Activated naive CD4-positive, alpha-beta T cell treated with Interleukin-2 at 50 U/mL for 16 hours (primary cell): ENCODE data around the gene OR2T11.
"Not testable (repeated sequence)": the region's sequence is repeated elsewhere in the genome, so short reads cannot be mapped to it uniquely, and the experiment has no call there.

Source experiments
- DNase-seq: peaks from one replicate; pipeline ENCODE4 v3.0.0-alpha.2; 2020

Gene OR2T11, protein sequence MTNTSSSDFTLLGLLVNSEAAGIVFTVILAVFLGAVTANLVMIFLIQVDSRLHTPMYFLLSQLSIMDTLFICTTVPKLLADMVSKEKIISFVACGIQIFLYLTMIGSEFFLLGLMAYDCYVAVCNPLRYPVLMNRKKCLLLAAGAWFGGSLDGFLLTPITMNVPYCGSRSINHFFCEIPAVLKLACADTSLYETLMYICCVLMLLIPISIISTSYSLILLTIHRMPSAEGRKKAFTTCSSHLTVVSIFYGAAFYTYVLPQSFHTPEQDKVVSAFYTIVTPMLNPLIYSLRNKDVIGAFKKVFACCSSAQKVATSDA

DNA sequence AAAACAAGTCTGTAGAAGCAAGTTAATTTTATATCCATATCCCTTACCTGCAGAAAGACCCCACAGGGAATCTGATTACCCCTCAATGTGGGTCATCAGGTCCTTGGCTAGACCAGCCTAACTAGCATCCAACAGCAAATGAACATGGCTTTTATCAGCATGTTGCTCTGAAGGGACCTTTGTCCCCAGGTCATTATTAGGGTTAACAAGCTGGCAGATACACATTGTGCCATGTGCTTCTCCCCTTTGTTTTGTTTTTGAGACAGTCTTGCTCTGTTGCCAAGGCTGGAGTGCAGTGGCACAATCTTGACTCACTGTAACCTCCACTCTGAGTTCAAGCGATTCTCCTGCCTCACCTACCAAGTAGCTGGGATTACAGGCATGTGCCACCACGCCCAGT, at the start of gene OR2T11:
TSS of gene OR2T11 (minus strand) at position 101 of the 400 bp plus-strand sequence. CDS start 7,963 bp downstream, outside the sequence.
- DNase-seq = not testable (repeated sequence)

DNA sequence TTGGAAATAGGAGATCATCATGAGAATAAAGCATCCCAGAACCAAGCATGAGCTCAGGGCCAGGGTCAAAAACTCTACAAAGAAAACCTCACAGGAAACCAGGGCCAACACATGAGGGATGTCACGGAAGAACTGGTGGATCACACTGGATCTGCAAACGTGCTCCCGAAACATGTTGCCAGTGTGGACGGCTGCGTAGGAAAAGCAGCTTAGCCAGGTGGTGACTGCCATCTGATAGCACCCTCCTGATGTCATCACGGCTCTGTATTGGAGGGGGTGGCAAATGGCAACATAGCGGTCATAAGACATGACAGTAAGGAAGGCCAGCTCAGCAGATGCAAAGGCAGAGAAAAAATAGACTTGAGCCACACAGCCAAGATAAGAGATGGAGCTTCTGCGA, 46.8 kb upstream of the OR2T11 start:
- no peak for DNase-seq

DNA sequence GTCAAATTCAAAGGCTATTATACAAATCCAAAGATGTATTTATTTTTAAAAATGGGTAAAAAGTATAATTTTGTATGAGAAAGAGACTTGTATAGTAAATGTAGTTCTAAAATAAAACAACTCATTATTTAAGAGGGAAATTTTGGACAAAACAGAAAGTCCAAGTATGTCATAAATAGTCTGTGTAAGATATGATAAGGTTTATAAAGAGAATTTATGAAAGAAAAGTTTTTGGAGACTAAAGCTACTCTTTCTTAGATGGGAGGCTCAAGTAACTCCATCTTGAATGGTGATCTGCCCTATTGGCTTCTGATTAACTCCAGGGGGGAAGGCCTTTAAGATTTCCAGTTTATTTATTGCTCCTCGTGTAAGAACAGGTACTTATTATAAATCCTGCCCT, 35.1 kb upstream of the OR2T11 start:
- no peak for DNase-seq

DNA sequence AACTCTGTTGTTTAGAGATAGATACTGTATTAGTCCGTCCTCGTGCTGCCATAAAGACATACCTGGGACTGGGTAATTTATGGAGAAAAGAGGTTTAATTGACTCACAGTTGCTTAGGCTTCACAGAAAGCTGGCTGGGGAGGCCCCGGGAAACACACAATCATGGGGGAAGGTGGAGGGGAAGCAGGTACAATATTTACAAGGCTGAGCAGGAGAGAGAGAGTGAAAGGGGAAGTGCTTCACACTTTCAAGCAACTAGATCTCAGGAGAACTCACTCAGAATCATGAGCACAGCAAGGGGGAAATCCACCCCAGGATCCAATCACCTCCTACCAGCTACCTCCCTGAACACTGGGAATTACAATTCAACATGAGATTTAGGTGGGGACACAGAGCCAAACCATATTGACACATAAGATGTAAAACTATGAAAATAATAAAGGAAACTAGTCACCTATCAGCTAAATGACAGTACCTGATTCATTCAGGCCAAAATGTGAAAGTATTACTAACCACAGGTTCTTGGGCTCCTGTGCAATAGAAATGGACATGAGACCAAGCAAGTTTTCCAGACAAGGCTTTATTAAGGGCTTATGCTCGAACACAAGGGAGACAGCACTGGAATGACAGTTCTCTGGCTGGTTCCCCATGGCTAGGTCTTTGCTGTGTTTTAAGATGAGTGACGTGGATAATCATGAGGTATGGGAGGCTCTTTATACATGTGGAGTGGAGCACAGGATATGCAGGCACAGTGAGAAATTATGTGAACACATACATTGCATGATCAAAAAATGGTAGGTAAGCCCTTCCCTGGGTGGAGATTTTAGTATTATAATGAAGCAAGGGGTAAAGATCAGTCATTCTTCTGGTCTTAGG, 28.8 kb upstream of the OR2T11 start:
- DNase-seq = not testable (repeated sequence)

DNA sequence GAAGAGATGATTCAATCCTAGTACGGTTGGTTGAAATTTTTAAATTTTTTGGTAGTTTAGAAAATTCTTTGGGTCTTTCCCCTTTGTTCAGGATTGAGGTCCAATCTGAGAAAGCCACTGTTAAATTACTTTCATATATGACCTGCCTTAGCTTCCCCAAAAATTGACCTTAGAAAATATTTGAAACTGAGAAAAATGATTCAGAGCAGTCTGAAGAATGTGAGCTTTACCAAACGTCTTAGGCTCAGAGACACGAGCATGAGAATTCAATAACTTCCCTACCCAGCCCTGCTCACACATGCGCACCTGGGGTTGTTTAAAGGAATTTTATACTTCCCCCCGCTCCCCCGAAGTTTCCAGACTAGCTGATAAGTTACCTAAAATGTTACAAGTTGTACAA, 21.9 kb upstream of the OR2T11 start:
- not testable (repeated sequence) for DNase-seq

DNA sequence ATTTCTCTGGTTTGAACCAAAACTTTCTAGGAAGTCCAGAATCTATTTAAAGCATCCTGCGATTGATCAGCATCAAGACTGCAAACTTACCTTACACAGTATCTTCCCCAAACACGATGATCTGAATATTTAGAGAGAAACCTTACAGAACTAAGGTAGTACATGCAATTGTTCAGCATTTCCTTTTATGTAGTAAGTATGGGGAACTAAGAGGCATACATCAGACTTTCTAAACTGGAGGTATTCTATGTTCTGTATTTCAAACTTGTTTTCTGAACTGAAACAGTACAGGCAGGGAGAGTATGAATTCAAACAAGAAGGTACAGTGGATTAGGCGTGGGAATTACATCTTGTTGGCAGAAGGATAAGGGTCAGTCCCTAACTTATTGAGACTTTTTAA, 20.5 kb upstream of the OR2T11 start, which contains the start of gene OR2T27:
TSS of gene OR2T27 (minus strand) at position 175 of the 400 bp plus-strand sequence. CDS start 4,644 bp downstream, outside the sequence.
- DNase-seq = not testable (repeated sequence)

DNA sequence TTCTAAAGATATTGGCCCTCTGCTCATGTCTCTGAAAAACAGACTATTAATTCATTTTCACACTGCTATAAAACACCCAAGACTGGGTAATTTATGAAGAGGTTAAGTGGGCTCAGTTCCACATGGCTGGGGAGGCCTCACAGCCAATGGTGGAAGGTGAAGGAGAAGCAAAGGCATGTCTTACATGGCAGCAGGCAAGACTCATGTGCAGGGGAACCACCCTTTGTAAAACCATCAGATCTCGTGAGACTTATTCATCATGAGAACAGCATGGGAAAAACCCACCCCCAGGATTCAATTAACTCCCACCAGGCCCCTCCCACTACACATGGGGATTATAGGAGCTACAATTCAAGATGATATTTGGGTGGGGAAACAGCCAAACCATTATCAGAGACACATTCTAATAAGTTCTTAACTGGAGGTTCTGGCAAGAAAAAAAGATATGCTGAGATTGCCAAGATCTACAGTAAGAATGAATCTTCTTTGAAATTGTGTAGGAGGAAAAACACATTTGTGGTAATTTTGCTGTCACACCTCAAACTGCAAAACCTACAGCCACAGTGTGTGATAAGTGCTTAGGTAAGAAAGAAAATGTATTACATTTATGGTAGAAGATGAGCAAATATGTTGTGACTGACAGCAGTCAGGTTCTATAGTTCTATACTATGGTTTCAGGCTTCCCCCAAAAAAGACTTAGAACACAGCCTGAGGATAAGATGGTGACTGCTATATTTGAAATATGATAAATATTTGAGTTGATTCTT, 14.1 kb upstream of the OR2T11 start:
- not testable (repeated sequence) for DNase-seq

DNA sequence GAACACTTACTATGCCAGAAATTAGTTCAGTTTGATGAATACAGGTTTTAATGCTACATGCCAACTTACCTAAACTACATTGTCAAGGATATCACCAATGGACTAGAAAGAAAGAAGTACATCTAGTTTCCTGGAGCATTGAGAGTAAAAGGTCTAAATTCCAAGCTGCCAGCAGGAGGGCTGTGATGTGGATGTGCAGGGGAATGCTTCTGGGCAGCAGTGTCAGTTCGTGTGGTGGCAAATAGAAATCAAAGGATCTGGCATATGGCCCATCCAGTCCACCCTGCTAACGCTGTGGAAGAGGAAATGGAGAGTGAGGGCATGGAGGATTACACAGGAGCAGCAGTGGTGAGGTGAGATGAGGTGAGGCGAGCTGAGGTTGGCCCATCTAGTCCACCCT, 10.3 kb upstream of the OR2T11 start, which contains the start of gene OR2T35:
TSS of gene OR2T35 (minus strand) at position 101 of the 400 bp plus-strand sequence. CDS start 6,020 bp downstream, outside the sequence.
- not testable (repeated sequence) for DNase-seq

DNA sequence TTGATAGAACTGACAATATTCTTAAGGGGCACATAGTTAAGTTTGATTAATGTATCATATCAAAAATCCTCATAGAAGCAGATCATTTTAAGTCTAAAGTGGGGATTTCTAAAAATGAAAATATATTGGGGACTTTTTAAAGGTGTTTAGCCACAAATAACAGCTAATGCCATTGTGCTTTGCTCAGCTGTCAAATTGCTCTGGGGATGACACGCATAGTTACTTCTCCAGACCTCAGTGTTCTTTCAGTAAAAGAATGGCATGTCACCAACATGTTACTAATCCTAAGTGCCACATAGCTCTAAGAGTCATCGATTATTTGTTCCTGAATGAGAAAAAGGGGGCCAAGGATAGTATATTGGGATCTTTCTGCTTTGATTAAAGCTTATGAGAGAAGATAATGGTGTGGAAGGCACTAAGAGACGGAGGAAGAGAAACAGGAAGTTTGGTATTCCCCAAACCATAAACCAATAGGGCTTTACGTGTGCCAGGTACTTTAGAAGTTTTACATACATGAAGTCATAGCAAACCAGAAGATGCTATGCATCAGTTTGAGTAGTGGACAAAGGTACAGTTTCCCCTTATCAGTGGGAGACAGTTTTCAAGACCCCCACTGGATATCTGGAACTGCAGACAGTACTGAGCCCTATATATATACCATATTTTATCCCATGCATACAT, 8.2 kb upstream of the OR2T11 start:
- DNase-seq = not testable (repeated sequence)

DNA sequence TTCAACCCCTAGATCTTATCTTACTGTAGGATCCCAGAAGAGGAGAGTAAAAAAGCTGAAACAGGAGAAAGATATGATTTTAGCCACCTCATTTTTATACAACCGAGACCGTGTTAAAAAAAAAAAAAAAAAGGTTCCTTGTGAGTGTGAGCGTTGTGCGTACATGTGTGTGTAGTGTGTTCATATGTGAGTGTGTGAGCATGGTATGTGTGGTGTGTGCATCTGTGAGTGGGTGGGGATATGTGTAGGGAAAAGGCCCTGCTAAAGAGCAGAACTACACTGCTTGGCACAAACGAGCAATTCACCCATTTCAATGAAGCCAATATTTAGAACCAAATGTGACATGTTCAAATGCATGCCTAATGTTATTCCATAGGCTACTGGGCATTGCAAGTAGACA, 6.7 kb upstream of the OR2T11 start:
- DNase-seq = not testable (repeated sequence)

DNA sequence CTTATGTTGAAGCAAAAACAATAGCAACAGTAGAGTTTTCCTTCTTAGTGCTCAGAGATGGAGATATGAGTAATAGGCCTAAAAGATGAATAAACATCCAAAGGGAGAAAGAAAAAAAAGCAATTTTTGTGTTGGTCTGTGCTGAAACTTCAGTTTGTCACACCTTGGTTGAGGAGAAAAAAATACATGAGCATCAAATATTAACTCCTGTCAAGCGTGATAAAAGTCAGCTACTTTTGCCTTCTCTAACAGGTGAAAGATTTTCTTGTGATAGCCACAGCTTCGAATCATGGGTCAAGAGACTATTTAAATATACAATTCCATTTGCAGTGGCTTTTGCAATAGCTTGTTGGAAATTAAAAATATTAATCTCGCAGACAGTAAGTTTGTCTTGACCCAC, 6.0 kb upstream of the OR2T11 start:
- not testable (repeated sequence) for DNase-seq

DNA sequence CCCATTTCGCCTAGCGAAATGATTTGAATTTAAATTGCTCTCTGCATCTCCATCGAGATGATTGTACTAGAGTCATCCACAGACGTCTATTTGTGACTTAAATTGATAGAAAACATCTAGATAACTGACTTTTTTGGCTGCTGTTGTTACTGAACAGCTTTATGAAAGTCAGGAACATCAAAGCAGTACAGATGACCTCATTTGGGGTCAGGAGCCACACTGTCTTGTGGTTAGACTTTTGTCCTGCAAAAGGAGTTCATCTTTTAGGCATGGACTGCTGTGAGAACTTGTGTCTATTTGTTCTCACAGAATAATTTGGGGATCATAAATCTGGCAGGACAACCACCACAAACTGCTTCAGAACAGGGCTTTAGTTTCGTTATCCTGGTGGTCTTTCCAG, 4.8 kb upstream of the OR2T11 start:
- not testable (repeated sequence) for DNase-seq

DNA sequence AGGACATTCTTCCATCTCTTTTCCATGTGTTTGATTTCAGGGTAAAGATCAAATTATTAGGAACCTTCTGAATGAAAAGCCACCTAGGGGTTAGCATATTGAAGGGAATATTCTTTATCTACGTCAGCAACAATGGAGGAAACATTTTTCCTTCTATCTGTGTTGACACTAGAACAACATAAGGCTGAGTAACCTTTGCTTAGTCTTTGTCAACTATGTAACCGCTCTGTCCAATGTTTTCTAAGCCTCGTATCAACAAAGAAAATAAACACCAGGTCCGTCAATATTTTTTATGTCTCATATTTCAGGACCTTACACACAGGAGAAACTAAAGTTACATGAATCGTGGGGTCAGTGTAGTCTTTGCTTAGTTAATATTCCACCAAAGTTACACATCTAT, 1.7 kb upstream of the OR2T11 start:
- DNase-seq = not testable (repeated sequence)

DNA sequence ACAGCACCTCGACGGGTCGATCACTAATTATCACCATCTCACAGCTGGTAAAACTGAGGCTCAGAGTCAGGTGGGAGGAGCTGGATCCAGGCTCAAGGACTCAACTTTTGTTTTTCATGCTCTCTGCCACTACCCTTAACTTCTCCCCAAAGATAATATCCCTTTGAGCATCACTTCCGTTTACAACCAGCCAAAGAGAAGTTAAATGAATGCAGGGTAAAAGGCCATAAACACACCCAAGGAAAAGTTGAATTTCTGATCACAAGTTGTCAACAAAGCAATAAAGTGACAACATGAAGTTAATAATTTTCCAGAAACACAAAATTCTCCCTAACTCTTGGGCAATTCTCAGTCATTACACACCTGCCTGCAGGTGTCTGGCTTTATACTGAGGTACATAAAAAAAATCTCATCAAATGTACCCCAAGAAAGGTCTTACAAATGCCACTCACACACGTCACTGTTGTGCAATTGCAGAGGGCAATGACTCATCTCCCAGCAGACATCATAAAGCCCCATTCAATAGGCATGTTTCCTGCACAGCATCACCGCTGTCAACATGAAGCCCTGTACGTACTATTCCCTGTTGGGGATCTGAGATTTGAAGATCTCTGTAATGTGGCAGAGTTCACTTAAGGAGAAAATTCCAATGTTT, 3.4 kb downstream of the OR2T11 start:
- no peak for DNase-seq

DNA sequence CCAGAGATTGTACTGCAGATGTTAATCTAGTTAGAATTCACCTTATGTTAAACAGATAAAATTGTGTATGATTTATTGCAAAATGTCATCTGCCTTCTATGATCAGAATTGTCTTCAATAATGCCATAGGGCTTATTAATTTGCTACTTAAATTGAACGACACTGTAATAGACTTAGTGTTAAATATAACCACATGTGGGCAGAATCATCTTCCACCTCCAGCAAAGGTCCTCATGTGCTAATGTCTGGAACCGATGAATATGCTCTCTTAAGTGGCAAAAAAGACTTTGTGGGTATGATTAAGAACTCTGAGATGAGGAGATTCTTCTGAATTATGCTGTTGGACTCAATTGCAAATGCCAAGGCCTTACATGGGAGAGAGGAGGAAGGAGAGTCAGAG, 4.3 kb downstream of the OR2T11 start:
- DNase-seq = no peak

DNA sequence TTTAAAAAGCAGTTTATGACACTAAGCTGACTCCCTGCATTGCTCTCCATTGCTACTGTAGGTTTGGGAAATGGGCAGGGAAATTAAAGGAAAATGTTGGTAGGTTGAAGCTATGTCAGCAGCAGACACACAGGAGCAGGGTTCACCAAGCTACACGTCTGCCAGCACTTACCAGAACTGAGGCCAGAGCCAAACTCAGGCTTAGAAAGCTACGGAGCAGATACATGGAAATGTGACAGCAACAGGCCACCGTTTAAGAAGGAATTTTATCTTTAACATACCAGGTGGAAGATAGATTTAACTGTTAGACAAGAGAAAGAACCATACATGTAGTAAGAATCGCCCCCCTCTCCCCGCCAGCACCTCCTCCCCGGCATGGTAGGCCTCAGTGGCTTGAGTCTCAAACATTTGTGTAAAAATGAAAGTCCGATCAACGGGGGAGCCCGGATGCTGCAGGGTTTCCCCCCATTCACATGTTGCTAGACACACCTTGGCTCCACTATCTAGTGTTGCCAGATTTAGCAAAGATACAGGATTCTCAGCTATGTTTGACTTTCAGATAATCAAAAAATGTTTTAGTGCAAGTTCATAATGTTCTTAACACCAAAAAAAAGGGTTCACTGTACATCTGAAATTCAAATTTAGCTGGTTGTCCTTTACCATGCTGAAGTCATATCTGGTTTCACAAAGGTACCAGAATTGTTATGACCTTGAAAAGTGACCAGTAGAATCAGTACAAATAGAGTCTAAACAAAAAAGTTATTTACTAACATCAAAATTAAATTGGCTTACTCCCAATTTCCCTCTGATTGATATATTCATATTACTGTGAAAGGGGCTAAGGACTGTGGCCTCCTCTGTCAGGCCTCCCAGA, 6.7 kb downstream of the OR2T11 start:
- DNase-seq = no peak

DNA sequence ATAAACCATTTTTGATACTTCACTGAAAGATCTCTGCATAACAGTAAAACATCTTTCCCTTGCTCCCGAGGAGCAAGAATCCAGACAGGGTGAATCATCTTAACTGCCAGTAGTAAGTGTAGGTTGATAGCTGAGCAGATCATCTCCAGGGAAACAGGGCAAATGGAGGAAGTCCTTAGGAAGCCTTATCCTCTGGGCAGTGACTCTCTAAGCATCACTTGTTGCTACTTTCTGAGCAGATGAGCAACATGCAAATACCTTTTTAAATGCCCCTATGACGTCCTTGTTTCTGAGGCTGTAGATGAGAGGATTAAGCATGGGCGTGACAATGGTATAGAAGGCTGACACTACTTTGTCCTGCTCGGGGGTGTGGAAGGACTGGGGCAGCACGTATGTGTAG, 8.9 kb downstream of the OR2T11 start:
- no peak for DNase-seq

DNA sequence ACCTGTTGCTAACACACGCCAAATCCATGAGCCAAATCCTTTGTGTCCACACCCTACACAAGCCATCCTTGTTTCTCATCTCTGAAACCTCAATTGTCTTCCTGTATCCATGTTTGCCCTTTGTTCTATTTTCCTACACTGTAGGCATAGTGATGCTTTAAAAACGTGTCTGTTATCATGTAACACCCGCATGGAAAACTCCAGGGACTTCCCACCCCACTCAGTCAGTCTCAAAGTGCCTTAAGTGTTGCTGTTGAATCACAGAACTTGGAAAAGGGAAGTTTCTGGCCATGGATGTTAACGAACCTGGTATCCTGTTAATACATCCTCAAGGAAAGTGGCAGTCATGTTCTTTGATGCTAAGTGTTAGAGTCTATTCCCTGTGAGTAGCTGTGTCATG, 9.7 kb downstream of the OR2T11 start:
- no peak for DNase-seq

DNA sequence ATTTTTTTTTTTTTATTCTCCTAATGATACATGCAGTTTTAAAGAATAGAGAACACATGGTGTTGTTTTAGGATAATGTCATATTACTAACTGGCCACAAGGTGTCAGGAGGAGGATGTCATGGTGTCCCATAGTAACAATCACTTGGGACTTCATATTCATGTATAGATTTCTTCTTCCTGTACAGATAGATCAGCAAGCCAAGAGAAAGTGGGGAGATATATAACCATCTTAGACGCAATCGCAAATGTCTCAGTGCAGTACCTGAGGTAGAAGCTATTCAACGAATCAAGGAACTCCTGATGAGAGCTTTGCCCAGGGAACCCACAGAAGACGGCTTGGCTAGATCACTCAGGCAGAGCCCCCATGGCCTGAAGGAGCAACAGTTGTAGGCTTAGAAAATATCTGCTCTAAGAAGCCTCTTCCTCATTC, 12.3 kb downstream of the OR2T11 start:
- DNase-seq = no peak

DNA sequence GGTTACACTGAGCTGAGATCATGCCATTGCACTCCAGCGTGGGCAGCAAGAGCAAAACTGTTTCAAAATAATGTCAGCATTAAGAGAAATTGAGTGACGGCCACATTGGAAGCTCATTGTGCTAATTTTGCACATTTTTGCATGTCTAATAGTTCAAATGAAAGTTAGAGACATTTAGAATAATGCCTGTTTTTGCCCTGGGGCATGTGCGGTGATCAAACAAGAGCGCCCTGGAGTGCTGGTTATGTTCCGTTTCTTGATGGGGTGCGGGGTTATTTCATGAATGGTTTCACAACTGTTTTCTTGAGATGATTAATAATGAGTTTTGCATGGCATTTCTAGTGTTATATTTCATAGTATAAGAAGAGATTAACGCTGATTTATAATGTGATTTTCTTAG, 13.1 kb downstream of the OR2T11 start:
- no peak for DNase-seq

DNA sequence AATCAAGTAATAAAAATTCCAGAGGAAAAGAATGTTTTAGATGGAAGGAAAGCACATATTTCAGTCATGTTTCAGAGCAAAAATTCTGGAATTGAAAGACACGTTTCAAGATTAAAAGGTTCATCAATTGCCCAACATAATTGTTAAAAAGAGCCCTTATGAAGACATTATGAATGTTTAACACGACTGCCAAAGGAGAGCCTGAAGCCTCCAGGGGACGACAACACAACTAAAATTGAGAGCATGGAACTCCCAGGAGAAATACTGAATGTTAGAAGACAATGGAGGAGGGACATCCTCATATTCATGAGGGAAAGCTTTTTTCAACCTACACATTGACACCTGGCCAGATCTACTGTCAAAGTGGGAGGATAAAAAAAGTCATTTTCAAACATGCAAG, 16.0 kb downstream of the OR2T11 start:
- peak; percentile 50 for DNase-seq
